Endodermal cell (in vitro differentiated cells): ENCODE measurements around the gene ADAMTS2. TPM values are rescaled to one million over a fixed set of nuclear protein-coding genes. Genes with fewer than 3 reads are reported as not detected.

Experiments
- DNase-seq: peaks from one replicate; pipeline ENCODE4 v3.0.0-alpha.2; 2017
- H3K27ac ChIP-seq: 2 replicates; pipeline ENCODE4 v1.5.1; 2013; ENCODE audit warnings: mild to moderate bottlenecking, low read depth, low read length, moderate library complexity
- H3K27me3 ChIP-seq: 2 replicates; pipeline ENCODE4 v1.6.1; 2013; ENCODE audit warnings: mild to moderate bottlenecking, low read length, moderate library complexity; ENCODE audit not compliant: insufficient read depth, control insufficient read depth, poor library complexity, severe bottlenecking
- H3K36me3 ChIP-seq: 2 replicates; pipeline ENCODE4 v1.7.0; 2013; ENCODE audit warnings: mild to moderate bottlenecking, low read length, moderate library complexity; ENCODE audit not compliant: control insufficient read depth, insufficient read depth
- H3K4me1 ChIP-seq: one replicate; pipeline ENCODE4 v1.7.0; 2013; ENCODE audit warnings: low read length; ENCODE audit not compliant: control insufficient read depth, insufficient read depth
- H3K4me3 ChIP-seq: 2 replicates; pipeline ENCODE4 v1.5.1; 2013; ENCODE audit warnings: mild to moderate bottlenecking, low read length, moderate library complexity
- H3K9ac ChIP-seq: 2 replicates; pipeline ENCODE4 v1.6.1; 2013; ENCODE audit warnings: mild to moderate bottlenecking, low read length, moderate library complexity; ENCODE audit not compliant: poor library complexity, severe bottlenecking; ENCODE audit errors: extremely low read depth
- H3K9me3 ChIP-seq: 2 replicates; pipeline ENCODE4 v1.6.1; 2013; ENCODE audit warnings: mild to moderate bottlenecking, low read length, moderate library complexity; ENCODE audit not compliant: control insufficient read depth
- H3K27ac Mint-ChIP-seq: 2 replicates; pipeline ENCODE4 v1.8.0; 2020; ENCODE audit warnings: mixed read lengths
- H3K27me3 Mint-ChIP-seq: 2 replicates; pipeline ENCODE4 v1.8.0; 2021; ENCODE audit warnings: mild to moderate bottlenecking, mixed read lengths; ENCODE audit not compliant: insufficient read depth
- H3K36me3 Mint-ChIP-seq: 2 replicates; pipeline ENCODE4 v1.8.0; 2020; ENCODE audit warnings: low read depth, mixed read lengths
- H3K4me1 Mint-ChIP-seq: 2 replicates; pipeline ENCODE4 v1.8.0; 2020; ENCODE audit warnings: mixed read lengths
- H3K4me3 Mint-ChIP-seq: 2 replicates; pipeline ENCODE4 v1.8.0; 2020; ENCODE audit warnings: mild to moderate bottlenecking, moderate library complexity, mixed read lengths
- H3K9me3 Mint-ChIP-seq: 2 replicates; pipeline ENCODE4 v1.8.0; 2020; ENCODE audit warnings: mild to moderate bottlenecking, mixed read lengths
- WGBS, 2 experiments: methylation state at CpG; one replicate each; pipeline versions ENCODE4 v1.1.5 to v1.1.7; 2013; ENCODE audit warnings: missing lambda C conversion rate in 2 of 2, mixed read lengths in 1 of 2; ENCODE audit not compliant: insufficient coverage in 1 of 2, insufficient read length in 1 of 2; 5-methylcytosine and 5-hydroxymethylcytosine counted together
- total RNA-seq, 2 donors: library from RNA; stranded (reverse); fragmentation: NEBNext Ultra II Directional in 1 of 2; extraction: Animal tissue kit (Norgen Biotek cat#: 25700) in 1 of 2; gene quantifications; 2 replicates in 1 of 2; 3 replicates in 1 of 2; pipeline ENCODE4 v1.2.1, GENCODE V29; 2021
- TF ChIP-seq, protein P1 (sequence below): fragments of 200-600 bp; sonication (generic); conservative IDR thresholded peaks from 2 replicates; pipeline ENCODE4 v1.5.0; 2021; ENCODE audit warnings: antibody characterized with exemption, mild to moderate bottlenecking

The ADAMTS2 gene
- total RNA-seq, 2 donors from 2014 or later, result 1.2 to 2.6 TPM

- no peak overlapping the region for H3K4me3 ChIP-seq
- no peak overlapping the region for H3K27ac ChIP-seq
- Mint-ChIP-seq H3K36me3 (no peaks in the 10 kb centered on the region), H3K27me3 (no peaks in the 10 kb centered on the region), H3K27ac (peak overlapping the region; percentile 59), H3K9me3 (no peaks in the 10 kb centered on the region), H3K4me3 (no peak overlapping the region), H3K4me1 (peaks cover 4% of the 10 kb centered on the region)
- no peaks in the 10 kb centered on the region for H3K36me3 ChIP-seq
- WGBS, 2 experiments, result 92 to 94% methylated on average over 5 to 8 of the region's 8 CpGs
- TF ChIP-seq, protein P1, sequence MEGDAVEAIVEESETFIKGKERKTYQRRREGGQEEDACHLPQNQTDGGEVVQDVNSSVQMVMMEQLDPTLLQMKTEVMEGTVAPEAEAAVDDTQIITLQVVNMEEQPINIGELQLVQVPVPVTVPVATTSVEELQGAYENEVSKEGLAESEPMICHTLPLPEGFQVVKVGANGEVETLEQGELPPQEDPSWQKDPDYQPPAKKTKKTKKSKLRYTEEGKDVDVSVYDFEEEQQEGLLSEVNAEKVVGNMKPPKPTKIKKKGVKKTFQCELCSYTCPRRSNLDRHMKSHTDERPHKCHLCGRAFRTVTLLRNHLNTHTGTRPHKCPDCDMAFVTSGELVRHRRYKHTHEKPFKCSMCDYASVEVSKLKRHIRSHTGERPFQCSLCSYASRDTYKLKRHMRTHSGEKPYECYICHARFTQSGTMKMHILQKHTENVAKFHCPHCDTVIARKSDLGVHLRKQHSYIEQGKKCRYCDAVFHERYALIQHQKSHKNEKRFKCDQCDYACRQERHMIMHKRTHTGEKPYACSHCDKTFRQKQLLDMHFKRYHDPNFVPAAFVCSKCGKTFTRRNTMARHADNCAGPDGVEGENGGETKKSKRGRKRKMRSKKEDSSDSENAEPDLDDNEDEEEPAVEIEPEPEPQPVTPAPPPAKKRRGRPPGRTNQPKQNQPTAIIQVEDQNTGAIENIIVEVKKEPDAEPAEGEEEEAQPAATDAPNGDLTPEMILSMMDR, result peak; percentile 10
- no peak overlapping the region for H3K9ac ChIP-seq
- no peaks in the 10 kb centered on the region for H3K9me3 ChIP-seq
- no peaks in the 10 kb centered on the region for H3K4me1 ChIP-seq
- H3K27me3 ChIP-seq, result no peaks in the 10 kb centered on the region
- peak; percentile 70 for DNase-seq
These were observed 159.3 kb downstream of the ADAMTS2 start for GRCh38 chr5:179185941-179186411.

GRCh38 chr5:179185256-179185940, 159.9 kb downstream of the ADAMTS2 start:
- H3K27ac Mint-ChIP-seq, result peak overlapping the region; percentile 81
- WGBS, 2 experiments, result 87 to 93% methylated on average over 5 to 16 of the region's 16 CpGs
- H3K27ac ChIP-seq, result no peak overlapping the region

DNA sequence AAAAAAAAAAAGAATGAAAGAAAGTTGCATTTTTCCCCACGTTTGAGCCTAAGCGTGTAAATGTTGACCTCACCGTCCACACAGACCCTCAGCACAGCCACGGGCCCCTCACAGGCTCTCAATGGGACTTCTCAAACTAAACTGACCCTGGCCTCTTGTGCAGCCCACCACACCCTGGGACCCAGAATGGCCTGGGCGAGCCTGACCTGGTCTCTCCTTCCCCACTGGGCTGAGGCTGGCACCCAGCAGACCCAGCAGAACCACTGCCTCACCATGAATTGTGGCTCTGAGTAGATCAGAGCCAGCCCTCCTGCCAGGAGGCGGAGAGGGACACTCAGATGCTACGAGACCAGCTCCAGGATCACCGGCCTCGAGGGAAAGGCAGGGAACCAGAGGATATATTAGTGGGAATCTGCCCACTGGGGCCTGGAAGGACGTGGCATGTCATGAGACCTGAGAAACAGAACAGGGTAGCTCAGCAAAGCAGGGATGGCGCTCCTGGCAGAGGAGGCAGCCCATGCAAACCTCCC, 160.7 kb downstream of the ADAMTS2 start:
- Histone ChIP-seq H3K9me3 (no peaks in the 10 kb centered on the region), H3K27me3 (no peaks in the 10 kb centered on the region), H3K36me3 (no peaks in the 10 kb centered on the region), H3K4me1 (no peaks in the 10 kb centered on the region), H3K9ac (no peak overlapping the region), H3K4me3 (no peak overlapping the region), H3K27ac (no peak overlapping the region)
- no peak for DNase-seq
- Mint-ChIP-seq H3K27ac (peak overlapping the region; percentile 81), H3K27me3 (no peaks in the 10 kb centered on the region), H3K36me3 (no peaks in the 10 kb centered on the region), H3K4me1 (peaks cover 4% of the 10 kb centered on the region), H3K9me3 (no peaks in the 10 kb centered on the region), H3K4me3 (no peak overlapping the region)
- WGBS, 2 experiments, result 91 to 93% methylated on average over 10 to 11 of the region's 11 CpGs
- TF ChIP-seq, protein P1, result no peak

More at GRCh38 chr5:179185256-179185940, 159.9 kb downstream of the ADAMTS2 start:
- no peak for DNase-seq
- Histone ChIP-seq H3K9ac (no peak overlapping the region), H3K36me3 (no peaks in the 10 kb centered on the region), H3K9me3 (no peaks in the 10 kb centered on the region), H3K27me3 (no peaks in the 10 kb centered on the region), H3K4me1 (no peaks in the 10 kb centered on the region), H3K4me3 (no peak overlapping the region)
- Mint-ChIP-seq H3K4me3 (no peak overlapping the region), H3K36me3 (no peaks in the 10 kb centered on the region), H3K27me3 (no peaks in the 10 kb centered on the region), H3K9me3 (no peaks in the 10 kb centered on the region), H3K4me1 (peaks cover 4% of the 10 kb centered on the region)
- TF ChIP-seq, protein P1, result no peak
